ENCODE data around the gene CBX1.
A peak's percentile ranks its signal among the peaks of the same experiment; 100 is the strongest.

Gene CBX1

DNA sequence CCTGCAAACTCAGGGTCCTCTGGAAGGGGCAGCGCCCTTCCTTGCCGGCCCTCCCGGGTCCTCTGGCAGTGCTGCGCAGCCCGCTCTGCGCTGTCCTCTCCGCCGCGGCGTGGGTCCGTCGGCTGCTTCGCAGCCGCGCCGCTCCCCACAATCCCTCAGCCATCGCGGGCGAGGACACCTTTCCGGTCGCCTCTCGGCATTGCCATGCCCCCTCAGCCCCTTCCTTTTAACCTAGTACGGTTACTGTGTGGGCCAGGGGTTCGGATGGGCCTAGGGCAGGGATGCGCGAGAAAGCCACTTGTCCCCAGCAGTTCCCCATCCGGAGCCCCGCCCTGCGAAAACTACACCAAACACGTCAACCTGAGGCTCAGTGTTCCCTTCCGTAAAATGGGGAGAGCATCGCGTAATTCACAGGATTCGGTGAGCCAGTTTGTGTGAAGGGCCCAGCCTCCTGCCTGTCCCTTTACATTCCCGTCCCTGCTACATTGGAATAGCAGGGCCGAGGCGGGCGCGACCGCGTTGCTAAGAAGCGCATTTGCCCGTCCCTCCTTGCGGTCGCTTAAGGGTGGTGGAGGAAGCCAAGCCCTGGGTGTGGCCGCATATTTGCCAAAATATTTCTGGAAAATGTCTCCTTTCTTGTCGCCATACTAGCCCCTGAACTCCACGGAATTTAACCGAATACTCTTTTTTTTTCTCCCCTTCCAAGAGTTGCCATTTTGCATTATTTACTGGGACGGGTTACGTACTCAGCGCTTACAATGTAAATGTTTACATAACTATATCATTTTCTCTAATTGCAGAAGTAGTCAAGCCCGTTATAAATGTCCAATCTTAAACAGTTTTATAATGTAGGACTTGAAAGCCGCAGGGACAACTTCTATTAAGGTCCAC, 76.9 kb downstream of the CBX1 start:
- no peak for DNase-seq

- peak; percentile 85 for DNase-seq
Observed at GRCh38 chr17:48023400-48024148, 77.7 kb downstream of the CBX1 start.

DNA sequence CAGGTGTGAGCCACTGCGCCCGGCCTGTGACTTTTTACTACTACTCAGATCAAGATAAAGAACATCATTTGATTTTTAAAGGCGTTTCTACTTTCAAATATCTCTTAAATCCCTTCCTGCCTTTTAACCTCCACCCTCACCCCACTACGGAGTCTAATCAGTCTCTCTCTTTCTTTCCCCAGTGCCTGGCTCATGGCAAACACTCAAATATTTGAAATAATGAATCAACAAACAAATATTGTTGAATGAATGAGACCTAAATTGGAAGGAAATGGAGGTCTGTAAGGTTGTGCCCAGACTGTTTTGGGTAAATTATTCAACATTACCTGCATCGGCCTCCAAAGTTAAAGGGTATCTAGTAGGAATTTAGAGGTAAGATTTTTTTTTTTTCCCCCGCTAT, 78.4 kb downstream of the CBX1 start:
- DNase-seq: no peak

- no peak for DNase-seq
Observed at GRCh38 chr17:48021934-48022333, 79.3 kb downstream of the CBX1 start.

Data from NCI-H1694 (cell line).